ENCODE data around the gene SLC35G6. TPM values are rescaled to one million over a fixed set of nuclear protein-coding genes. Genes with fewer than 3 reads are reported as not detected.

Gene SLC35G6
- total RNA-seq, 1 donor from 2014 or later: not detected

DNA sequence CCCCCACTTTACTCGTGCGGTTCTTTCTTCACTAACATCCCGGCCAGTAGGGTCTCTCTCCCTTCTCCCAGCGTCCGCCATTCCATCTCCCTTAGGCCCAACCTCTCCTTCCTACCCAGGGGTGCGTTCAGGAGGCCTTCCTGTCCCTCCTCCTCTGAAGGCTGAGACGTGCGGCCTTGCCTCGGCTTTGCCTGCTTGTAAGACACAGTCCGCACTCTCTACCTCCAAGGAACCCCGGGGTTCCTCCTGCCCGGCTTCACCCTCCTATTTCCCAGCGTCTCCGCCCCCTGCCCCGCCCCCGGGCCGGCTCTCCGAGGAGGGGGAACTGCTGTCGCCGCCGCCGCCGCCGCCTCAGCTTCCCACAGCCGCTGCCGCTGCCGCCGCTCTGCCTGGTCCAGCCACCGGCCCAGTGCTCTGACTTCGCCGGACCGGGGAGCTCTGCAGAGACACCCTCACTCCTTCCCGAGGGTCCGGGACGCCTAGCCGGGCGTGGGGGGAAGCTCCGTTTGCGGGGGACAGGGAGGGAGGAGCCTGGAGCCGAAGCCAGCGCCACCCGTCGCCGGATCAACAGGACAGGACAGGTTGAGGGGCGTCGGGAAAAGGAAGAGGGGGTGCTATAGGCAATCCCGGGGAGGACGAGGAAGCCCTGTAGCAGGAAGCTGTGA is 43.2 kb upstream of the SLC35G6 start:
- Mint-ChIP-seq H3K27me3 (peaks cover 49% of the 10 kb centered on the region), H3K9me3 (ENCODE audit: low read depth) (no peaks in the 10 kb centered on the region), H3K27ac (peak overlapping the region; percentile 68), H3K4me3 (ENCODE audit: low read depth) (peak overlapping the region; percentile 56), H3K4me1 (ENCODE audit: low read depth) (peaks cover 23% of the 10 kb centered on the region), H3K36me3 (ENCODE audit: insufficient read depth) (no peaks in the 10 kb centered on the region)
- TF ChIP-seq, protein P1, sequence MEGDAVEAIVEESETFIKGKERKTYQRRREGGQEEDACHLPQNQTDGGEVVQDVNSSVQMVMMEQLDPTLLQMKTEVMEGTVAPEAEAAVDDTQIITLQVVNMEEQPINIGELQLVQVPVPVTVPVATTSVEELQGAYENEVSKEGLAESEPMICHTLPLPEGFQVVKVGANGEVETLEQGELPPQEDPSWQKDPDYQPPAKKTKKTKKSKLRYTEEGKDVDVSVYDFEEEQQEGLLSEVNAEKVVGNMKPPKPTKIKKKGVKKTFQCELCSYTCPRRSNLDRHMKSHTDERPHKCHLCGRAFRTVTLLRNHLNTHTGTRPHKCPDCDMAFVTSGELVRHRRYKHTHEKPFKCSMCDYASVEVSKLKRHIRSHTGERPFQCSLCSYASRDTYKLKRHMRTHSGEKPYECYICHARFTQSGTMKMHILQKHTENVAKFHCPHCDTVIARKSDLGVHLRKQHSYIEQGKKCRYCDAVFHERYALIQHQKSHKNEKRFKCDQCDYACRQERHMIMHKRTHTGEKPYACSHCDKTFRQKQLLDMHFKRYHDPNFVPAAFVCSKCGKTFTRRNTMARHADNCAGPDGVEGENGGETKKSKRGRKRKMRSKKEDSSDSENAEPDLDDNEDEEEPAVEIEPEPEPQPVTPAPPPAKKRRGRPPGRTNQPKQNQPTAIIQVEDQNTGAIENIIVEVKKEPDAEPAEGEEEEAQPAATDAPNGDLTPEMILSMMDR (IDR thresholded peaks at IDR 0.05; ENCODE audit: unreplicated experiment): no peak
- no peak for DNase-seq (ENCODE audit: low spot score, unreplicated experiment)

GRCh38 chr17:7438656-7439460 is 42.4 kb upstream of the SLC35G6 start:
- no peaks in the 10 kb centered on the region for H3K9me3 Mint-ChIP-seq (ENCODE audit: low read depth)
- no peak overlapping the region for H3K27ac Mint-ChIP-seq
- H3K4me1 Mint-ChIP-seq (ENCODE audit: low read depth): peaks cover 23% of the 10 kb centered on the region
- no peak for DNase-seq (ENCODE audit: low spot score, unreplicated experiment)
- peaks cover 57% of the 10 kb centered on the region for H3K27me3 Mint-ChIP-seq
- H3K36me3 Mint-ChIP-seq (ENCODE audit: insufficient read depth): no peaks in the 10 kb centered on the region
- TF ChIP-seq, protein P1 (IDR thresholded peaks at IDR 0.05; ENCODE audit: unreplicated experiment): no peak
- peak overlapping the region; percentile 56 for H3K4me3 Mint-ChIP-seq (ENCODE audit: low read depth)

DNA sequence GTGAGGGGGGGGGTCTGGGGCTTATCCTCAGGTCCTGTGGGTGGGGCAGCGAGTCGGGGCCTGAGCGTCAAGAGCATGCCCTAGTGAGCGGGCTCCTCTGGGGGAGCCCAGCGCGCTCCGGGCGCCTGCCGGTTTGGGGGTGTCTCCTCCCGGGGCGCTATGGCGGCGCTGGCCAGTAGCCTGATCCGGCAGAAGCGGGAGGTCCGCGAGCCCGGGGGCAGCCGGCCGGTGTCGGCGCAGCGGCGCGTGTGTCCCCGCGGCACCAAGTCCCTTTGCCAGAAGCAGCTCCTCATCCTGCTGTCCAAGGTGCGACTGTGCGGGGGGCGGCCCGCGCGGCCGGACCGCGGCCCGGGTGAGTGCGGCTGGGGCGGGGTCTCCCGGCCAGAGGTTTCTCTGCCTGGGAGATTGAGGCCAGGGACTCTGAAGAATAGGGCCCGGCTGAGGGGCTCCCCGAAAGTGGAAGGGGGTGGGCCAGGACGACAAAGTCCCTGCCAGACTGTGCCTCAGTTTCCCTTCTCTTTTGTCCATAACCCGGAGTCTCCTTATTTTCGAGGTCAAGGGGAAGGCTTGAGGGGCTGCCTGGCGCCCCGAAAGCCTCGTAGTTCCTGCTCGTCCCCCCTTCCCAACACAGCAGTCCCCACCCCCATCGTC is 41.7 kb upstream of the SLC35G6 start, which contains the start of gene FGF11:
FGF11 (plus strand) TSS at position 51 of the 651 bp plus-strand sequence; CDS start at position 160, 109 bp downstream.
- TF ChIP-seq, protein P1 (IDR thresholded peaks at IDR 0.05; ENCODE audit: unreplicated experiment): no peak
- Mint-ChIP-seq H3K4me3 (ENCODE audit: low read depth) (peak within 1 kb of the TSS; percentile 88), H3K27ac (peak within 1 kb of the TSS; percentile 88), H3K9me3 (ENCODE audit: low read depth) (no peaks in the 10 kb centered on the region), H3K36me3 (ENCODE audit: insufficient read depth) (no peaks in the 10 kb centered on the region), H3K4me1 (ENCODE audit: low read depth) (peaks cover 23% of the 10 kb centered on the region), H3K27me3 (peaks cover 58% of the 10 kb centered on the region)
- DNase-seq (ENCODE audit: low spot score, unreplicated experiment): no peak

DNA sequence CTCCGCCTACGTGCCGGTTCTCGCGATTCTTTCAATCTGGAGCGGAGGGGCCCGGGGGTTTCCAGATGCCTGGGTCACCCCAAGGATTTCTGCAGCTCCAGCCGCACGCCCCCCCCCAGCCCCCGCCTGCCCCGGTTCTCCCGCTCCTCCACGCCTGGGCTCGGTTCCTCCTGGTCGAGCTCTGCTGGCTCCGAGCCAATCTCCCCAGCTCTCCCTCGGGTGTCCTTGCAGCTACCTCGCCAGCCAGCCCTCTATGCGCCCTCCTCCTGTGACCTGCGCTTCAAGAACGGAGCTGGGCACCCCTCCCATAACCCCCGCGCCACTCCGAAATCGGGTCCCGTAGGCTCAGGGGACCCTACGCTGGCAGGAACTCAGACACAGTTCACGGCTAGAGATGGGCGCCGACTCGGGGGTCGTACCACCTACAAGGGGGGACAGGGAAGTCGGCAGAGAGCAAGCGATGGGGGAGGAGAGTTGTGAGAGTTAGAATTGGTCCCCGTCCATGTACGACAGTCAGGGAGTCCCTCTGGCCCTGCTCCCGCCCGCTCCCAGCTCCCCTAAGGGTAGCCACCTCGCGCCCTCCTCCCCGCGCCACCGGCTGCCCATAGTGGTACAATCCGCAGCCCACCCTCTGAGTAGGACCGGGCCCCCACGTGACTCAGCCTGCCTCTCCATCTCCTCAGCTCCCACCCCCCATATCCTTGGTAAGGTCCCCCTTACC is 41.0 kb upstream of the SLC35G6 start:
- Mint-ChIP-seq H3K27ac (peak overlapping the region; percentile 88), H3K27me3 (peaks cover 58% of the 10 kb centered on the region), H3K4me1 (ENCODE audit: low read depth) (peaks cover 24% of the 10 kb centered on the region), H3K36me3 (ENCODE audit: insufficient read depth) (no peaks in the 10 kb centered on the region), H3K4me3 (ENCODE audit: low read depth) (peak overlapping the region; percentile 88), H3K9me3 (ENCODE audit: low read depth) (no peaks in the 10 kb centered on the region)
- TF ChIP-seq, protein P1 (IDR thresholded peaks at IDR 0.05; ENCODE audit: unreplicated experiment): no peak
- no peak for DNase-seq (ENCODE audit: low spot score, unreplicated experiment)

- H3K36me3 Mint-ChIP-seq (ENCODE audit: insufficient read depth): no peaks in the 10 kb centered on the region
- H3K4me1 Mint-ChIP-seq (ENCODE audit: low read depth): peaks cover 29% of the 10 kb centered on the region
- peak overlapping the region; percentile 88 for H3K27ac Mint-ChIP-seq
- H3K9me3 Mint-ChIP-seq (ENCODE audit: low read depth): no peaks in the 10 kb centered on the region
- H3K4me3 Mint-ChIP-seq (ENCODE audit: low read depth): peak overlapping the region; percentile 88
- peaks cover 58% of the 10 kb centered on the region for H3K27me3 Mint-ChIP-seq
- TF ChIP-seq, protein P1 (IDR thresholded peaks at IDR 0.05; ENCODE audit: unreplicated experiment): no peak
- no peak for DNase-seq (ENCODE audit: low spot score, unreplicated experiment)
Measured at GRCh38 chr17:7440834-7441195, 40.4 kb upstream of the SLC35G6 start.

All from progenitor cell of endocrine pancreas (in vitro differentiated cells).